Gastrocnemius medialis (tissue), 4 donors: Measurements from ENCODE around the gene ALS2CL. TPM values are rescaled to one million over a fixed set of nuclear protein-coding genes. Genes with fewer than 3 reads are reported as not detected.

ENCODE experiments used
- ATAC-seq, 2 donors: fragments of 150-250 bp; one replicate each; pipeline ENCODE4 v1.9.1; 2016
- DNase-seq, 2 donors: peaks; one replicate each; pipeline ENCODE4 v3.0.0-alpha.2; 2019
- H3K27ac ChIP-seq, 4 donors: fragments of 200-600 bp; sonication (generic); 1 replicate in 1 of 4; 2 replicates in 3 of 4; pipeline ENCODE4 v1.5.1; 2016 to 2018; ENCODE audit warnings: mild to moderate bottlenecking in 2 of 4, moderate library complexity in 1 of 4
- H3K27me3 ChIP-seq, 3 donors: fragments of 200-600 bp; sonication (generic) in 2 of 3; 1 replicate in 1 of 3; 2 replicates in 2 of 3; pipeline versions ENCODE4 v1.5.1 to v1.6.0; 2016 to 2019; ENCODE audit warnings: mild to moderate bottlenecking in 1 of 3, moderate library complexity in 1 of 3
- H3K36me3 ChIP-seq, 2 donors: fragments of 200-600 bp; sonication (generic) in 1 of 2; one replicate each; pipeline ENCODE4 v1.5.1; 2017 to 2018
- H3K4me1 ChIP-seq, 2 donors: fragments of 200-600 bp; sonication (generic) in 1 of 2; one replicate each; pipeline ENCODE4 v1.5.1; 2016 to 2017; ENCODE audit warnings: mild to moderate bottlenecking in 2 of 2
- H3K4me3 ChIP-seq, 4 donors: fragments of 200-600 bp; sonication (generic) in 3 of 4; 1 replicate in 1 of 4; 2 replicates in 3 of 4; pipeline ENCODE4 v1.5.1; 2016 to 2019; ENCODE audit warnings: mild to moderate bottlenecking in 2 of 4
- H3K9me3 ChIP-seq, 3 donors: fragments of 200-600 bp; sonication (generic) in 2 of 3; 1 replicate in 1 of 3; 2 replicates in 2 of 3; pipeline ENCODE4 v1.5.1; 2016 to 2019
- CTCF ChIP-seq, 5 experiments: fragments of 450-650 bp in 3 of 5; fragments of 200-600 bp in 2 of 5; sonication (generic) in 2 of 5; IDR thresholded peaks in 4 of 5; conservative IDR thresholded peaks in 1 of 5; 1 replicate in 4 of 5; 2 replicates in 1 of 5; pipeline ENCODE4 v1.5.1; 2016 to 2019; ENCODE audit warnings: antibody characterized with exemption in 5 of 5, mild to moderate bottlenecking in 3 of 5, moderate library complexity in 3 of 5
- POLR2A ChIP-seq, 2 donors: fragments of 450-650 bp; IDR thresholded peaks; one replicate each; pipeline ENCODE4 v1.6.1; 2017; ENCODE audit warnings: antibody characterized with exemption in 2 of 2, mild to moderate bottlenecking in 2 of 2, moderate library complexity in 2 of 2
- in situ Hi-C, 4 donors: fragments of 200-750 bp; cut with MboI; loops; one replicate each; pipeline versions ENCODE4 v1.15.0 to v1.8.0; 2017; ENCODE audit warnings: low sequenced_read_pairs in 4 of 4
- intact Hi-C: fragments of 100-400 bp; cut with DNase I; formaldehyde crosslinking; loops from one replicate; pipeline ENCODE4 v1.15.1; 2023; ENCODE audit warnings: low total_unique reads
- total RNA-seq, 4 donors: library from RNA; depleted of rRNA; stranded (reverse); fragments of >200 nt; gene quantifications; one replicate each; pipeline versions ENCODE4 v1.1.0 to v1.2.3, GENCODE V29; 2016

ALS2CL gene
- total RNA-seq, 4 donors from 2014 or later: 3.8 to 13.2 (median 6.2) TPM

GRCh38 chr3:46676601-46677410, 16.7 kb downstream of the ALS2CL start:
- H3K27me3 ChIP-seq: no peaks in the 10 kb centered on the region
- H3K9me3 ChIP-seq: no peaks in the 10 kb centered on the region
- H3K4me1 ChIP-seq: no peaks in the 10 kb centered on the region
- no peak for TF ChIP-seq CTCF (IDR thresholded peaks at IDR 0.05 in 4 of 5, conservative IDR thresholded peaks at IDR 0.05 in 1 of 5)
- no peak for TF ChIP-seq POLR2A (IDR thresholded peaks at IDR 0.05)
- ATAC-seq (no peak), DNase-seq (no peak)
- in situ Hi-C loops: loop anchor here in 1 of 4 donors (25.0 kb wide), 1 partner anchor 335 kb away; no protein-coding TSS in a partner anchor
- H3K36me3 ChIP-seq: peaks cover 0 to 46% of the 10 kb centered on the region in 2 donors
- no peak overlapping the region for H3K4me3 ChIP-seq
- intact Hi-C loops: no loop called here
- H3K27ac ChIP-seq: no peak overlapping the region

- Histone ChIP-seq H3K9me3 (no peaks in the 10 kb centered on the region), H3K27me3 (no peaks in the 10 kb centered on the region), H3K4me1 (no peaks in the 10 kb centered on the region), H3K4me3 (no peak overlapping the region), H3K27ac (no peak overlapping the region), H3K36me3 (peaks cover 0 to 40% of the 10 kb centered on the region in 2 donors)
- ATAC-seq: peak in 1 of 2 donors; percentile 23
- intact Hi-C loops (no loop called here), in situ Hi-C loops (loop anchor here in 1 of 4 donors (25.0 kb wide), 1 partner anchor 336 kb away; no protein-coding TSS in a partner anchor)
- no peak for DNase-seq
- TF ChIP-seq POLR2A (IDR thresholded peaks at IDR 0.05) (no peak), CTCF (IDR thresholded peaks at IDR 0.05 in 4 of 5, conservative IDR thresholded peaks at IDR 0.05 in 1 of 5) (no peak)
Observed at GRCh38 chr3:46675843-46676567, 17.5 kb downstream of the ALS2CL start.

- in situ Hi-C loops (loop anchor here in 1 of 4 donors (25.0 kb wide), 1 partner anchor 337 kb away; no protein-coding TSS in a partner anchor), intact Hi-C loops (no loop called here)
- Histone ChIP-seq H3K27ac (no peak overlapping the region), H3K36me3 (peaks cover 0 to 41% of the 10 kb centered on the region in 2 donors), H3K27me3 (no peaks in the 10 kb centered on the region), H3K4me3 (no peak overlapping the region), H3K4me1 (no peaks in the 10 kb centered on the region), H3K9me3 (no peaks in the 10 kb centered on the region)
- TF ChIP-seq CTCF (IDR thresholded peaks at IDR 0.05 in 4 of 5, conservative IDR thresholded peaks at IDR 0.05 in 1 of 5) (no peak), POLR2A (IDR thresholded peaks at IDR 0.05) (no peak)
- no peak for DNase-seq
- no peak for ATAC-seq
Observed at GRCh38 chr3:46675426-46675825, 18.1 kb downstream of the ALS2CL start.

GRCh38 chr3:46674031-46674845, 19.2 kb downstream of the ALS2CL start:
- intact Hi-C loops (no loop called here), in situ Hi-C loops (no loop called here)
- DNase-seq (peak in 1 of 2 donors; percentile 6), ATAC-seq (no peak)
- TF ChIP-seq CTCF (IDR thresholded peaks at IDR 0.05 in 4 of 5, conservative IDR thresholded peaks at IDR 0.05 in 1 of 5) (no peak), POLR2A (IDR thresholded peaks at IDR 0.05) (no peak)
- no peak overlapping the region for H3K4me3 ChIP-seq
- no peaks in the 10 kb centered on the region for H3K9me3 ChIP-seq
- H3K4me1 ChIP-seq: no peaks in the 10 kb centered on the region
- no peak overlapping the region for H3K27ac ChIP-seq
- H3K27me3 ChIP-seq: no peaks in the 10 kb centered on the region
- H3K36me3 ChIP-seq: peaks cover 0 to 34% of the 10 kb centered on the region in 2 donors
